ENCODE measurements around the gene C1S. TPM values are rescaled to one million over a fixed set of nuclear protein-coding genes. Genes with fewer than 3 reads are reported as not detected.

Gene C1S
- total RNA-seq, 4 donors from 2014 or later = 58.1 to 90.8 (median 85.9) TPM

DNA sequence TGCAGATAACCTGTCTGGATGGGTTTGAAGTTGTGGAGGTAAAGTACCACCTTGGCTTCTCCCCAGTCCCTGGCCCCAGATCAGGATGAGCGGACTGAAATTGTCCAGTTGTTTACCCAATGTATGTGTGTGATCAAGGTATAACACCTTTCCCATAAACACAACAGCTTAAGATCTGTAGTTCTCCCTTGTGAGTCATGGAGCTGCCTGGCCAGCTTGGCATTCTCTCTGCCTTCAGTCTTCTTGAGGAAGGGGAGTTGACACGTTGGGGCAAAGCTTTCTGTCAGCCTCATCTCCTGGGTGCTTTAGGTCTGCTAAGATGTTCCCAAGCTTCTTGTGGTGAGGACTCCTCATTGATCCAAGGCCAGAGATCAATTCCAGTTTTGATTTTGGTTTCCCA lies 6.1 kb downstream of the C1S start:
- DNase-seq (no peak), ATAC-seq (no peak)
- in situ Hi-C loops (cut with MboI; ENCODE audit: low sequenced_read_pairs in 4 of 4) (no loop called here), intact Hi-C loops (cut with DNase I; ENCODE audit: low total_unique reads) (no loop called here)
- Histone ChIP-seq H3K27me3 (no peaks in the 10 kb centered on the region), H3K4me3 (no peak overlapping the region), H3K27ac (no peak overlapping the region), H3K4me1 (peaks cover 20 to 37% of the 10 kb centered on the region in 2 donors), H3K9me3 (no peaks in the 10 kb centered on the region), H3K36me3 (peaks cover 0 to 11% of the 10 kb centered on the region in 2 donors)
- no peak for TF ChIP-seq POLR2A (IDR thresholded peaks at IDR 0.05)
- TF ChIP-seq, protein P1, sequence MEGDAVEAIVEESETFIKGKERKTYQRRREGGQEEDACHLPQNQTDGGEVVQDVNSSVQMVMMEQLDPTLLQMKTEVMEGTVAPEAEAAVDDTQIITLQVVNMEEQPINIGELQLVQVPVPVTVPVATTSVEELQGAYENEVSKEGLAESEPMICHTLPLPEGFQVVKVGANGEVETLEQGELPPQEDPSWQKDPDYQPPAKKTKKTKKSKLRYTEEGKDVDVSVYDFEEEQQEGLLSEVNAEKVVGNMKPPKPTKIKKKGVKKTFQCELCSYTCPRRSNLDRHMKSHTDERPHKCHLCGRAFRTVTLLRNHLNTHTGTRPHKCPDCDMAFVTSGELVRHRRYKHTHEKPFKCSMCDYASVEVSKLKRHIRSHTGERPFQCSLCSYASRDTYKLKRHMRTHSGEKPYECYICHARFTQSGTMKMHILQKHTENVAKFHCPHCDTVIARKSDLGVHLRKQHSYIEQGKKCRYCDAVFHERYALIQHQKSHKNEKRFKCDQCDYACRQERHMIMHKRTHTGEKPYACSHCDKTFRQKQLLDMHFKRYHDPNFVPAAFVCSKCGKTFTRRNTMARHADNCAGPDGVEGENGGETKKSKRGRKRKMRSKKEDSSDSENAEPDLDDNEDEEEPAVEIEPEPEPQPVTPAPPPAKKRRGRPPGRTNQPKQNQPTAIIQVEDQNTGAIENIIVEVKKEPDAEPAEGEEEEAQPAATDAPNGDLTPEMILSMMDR (IDR thresholded peaks at IDR 0.05 in 4 of 5, conservative IDR thresholded peaks at IDR 0.05 in 1 of 5) = no peak

DNA sequence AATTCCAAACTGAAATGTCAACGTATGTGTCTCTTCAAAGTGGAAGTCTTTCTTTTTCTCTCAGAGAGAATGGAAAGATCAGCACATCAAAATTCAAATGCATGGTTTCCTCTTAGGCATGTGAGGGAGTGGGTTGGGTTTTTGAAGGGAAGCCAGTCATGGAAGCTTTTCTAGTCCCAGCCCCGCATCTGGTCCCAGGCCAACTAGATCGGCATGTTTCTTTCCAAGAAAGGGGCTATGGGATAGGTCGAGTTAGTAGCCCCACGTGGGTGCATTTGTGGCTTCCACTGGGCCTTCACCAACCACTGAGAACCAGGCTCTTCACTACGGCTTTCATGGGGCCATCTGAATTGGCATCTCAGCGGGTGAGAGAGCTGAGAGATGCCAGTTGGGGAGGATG lies 6.6 kb downstream of the C1S start:
- no peaks in the 10 kb centered on the region for H3K9me3 ChIP-seq
- in situ Hi-C loops (cut with MboI; ENCODE audit: low sequenced_read_pairs in 4 of 4) (no loop called here), intact Hi-C loops (cut with DNase I; ENCODE audit: low total_unique reads) (no loop called here)
- no peaks in the 10 kb centered on the region for H3K27me3 ChIP-seq
- H3K4me1 ChIP-seq = peaks cover 20 to 37% of the 10 kb centered on the region in 2 donors
- no peak for DNase-seq
- TF ChIP-seq POLR2A (IDR thresholded peaks at IDR 0.05) = no peak
- TF ChIP-seq, protein P1 (IDR thresholded peaks at IDR 0.05 in 4 of 5, conservative IDR thresholded peaks at IDR 0.05 in 1 of 5) = no peak
- H3K36me3 ChIP-seq = peaks cover 0 to 11% of the 10 kb centered on the region in 2 donors
- peak overlapping the region; percentile 80 to 85 (median 83) for H3K27ac ChIP-seq
- ATAC-seq = no peak
- H3K4me3 ChIP-seq = no peak overlapping the region

DNA sequence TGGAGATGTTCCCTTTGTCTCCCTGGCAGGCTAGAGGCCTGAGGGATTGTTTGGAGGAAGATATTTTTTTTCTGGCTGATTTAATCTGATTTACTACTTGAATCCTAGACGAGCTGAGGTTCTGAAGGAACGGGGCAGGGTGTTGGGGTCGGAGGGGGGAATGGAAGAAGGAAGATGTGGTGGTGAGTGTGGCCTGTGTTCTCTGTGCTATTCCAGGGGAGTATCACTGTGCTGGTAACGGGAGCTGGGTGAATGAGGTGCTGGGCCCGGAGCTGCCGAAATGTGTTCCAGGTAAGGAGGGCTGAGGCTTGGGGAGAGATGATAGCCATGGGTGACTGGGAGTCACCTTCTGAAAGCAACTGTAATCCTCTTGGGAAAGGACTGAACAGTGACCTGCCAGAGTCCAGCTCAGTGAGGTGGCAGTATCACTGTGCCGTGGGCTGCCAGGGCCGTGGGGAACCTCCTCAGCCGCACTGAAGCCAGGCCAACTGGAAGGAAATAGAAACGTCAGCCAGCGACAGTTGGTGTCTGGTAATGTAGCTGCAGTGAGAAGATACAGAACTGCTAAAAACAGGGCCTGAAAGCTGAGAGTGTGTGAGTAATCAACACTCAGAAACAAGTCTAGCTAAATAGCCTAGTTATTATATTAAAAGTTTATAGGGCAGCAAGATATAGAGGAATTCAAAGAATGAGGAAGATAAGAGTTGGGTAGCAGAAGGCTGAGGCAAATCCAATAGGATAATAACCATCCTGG lies 7.9 kb downstream of the C1S start:
- Histone ChIP-seq H3K9me3 (no peaks in the 10 kb centered on the region), H3K27me3 (no peaks in the 10 kb centered on the region), H3K27ac (peak overlapping the region; percentile 80 to 85 (median 83)), H3K36me3 (peaks cover 0 to 11% of the 10 kb centered on the region in 2 donors), H3K4me1 (peaks cover 20 to 31% of the 10 kb centered on the region in 2 donors), H3K4me3 (no peak overlapping the region)
- TF ChIP-seq, protein P1 (IDR thresholded peaks at IDR 0.05 in 4 of 5, conservative IDR thresholded peaks at IDR 0.05 in 1 of 5) = no peak
- TF ChIP-seq POLR2A (IDR thresholded peaks at IDR 0.05) = no peak
- DNase-seq (peak; percentile 85 to 90), ATAC-seq (peak; percentile 97 to 98)
- in situ Hi-C loops (cut with MboI; ENCODE audit: low sequenced_read_pairs in 4 of 4) (no loop called here), intact Hi-C loops (cut with DNase I; ENCODE audit: low total_unique reads) (loop anchor here (2.0 kb wide), 1 partner anchor 40 kb away; the partner anchor contains the start of gene C1RL)

DNA sequence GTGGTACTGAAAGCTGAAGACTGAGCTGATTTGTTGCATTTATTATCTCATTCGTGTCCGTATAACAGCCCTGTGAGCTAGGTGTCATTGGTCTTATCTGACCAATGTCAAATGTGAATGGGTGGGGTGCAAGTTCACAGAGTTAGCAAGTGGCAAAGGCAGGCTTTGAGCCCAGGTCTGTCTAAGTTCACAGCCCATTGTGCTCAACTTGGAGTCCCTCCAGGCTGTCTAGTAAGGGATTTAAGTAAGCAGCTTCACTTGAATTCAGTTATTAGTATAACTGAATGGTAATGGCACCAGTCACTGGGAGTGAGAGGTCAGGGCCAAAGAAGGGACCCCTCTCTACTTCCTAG lies 8.5 kb downstream of the C1S start:
- intact Hi-C loops (cut with DNase I; ENCODE audit: low total_unique reads) (loop anchor here (2.0 kb wide), 1 partner anchor 40 kb away; the partner anchor contains the start of gene C1RL), in situ Hi-C loops (cut with MboI; ENCODE audit: low sequenced_read_pairs in 4 of 4) (no loop called here)
- no peak overlapping the region for H3K4me3 ChIP-seq
- H3K9me3 ChIP-seq = no peaks in the 10 kb centered on the region
- ATAC-seq (peak; percentile 6 to 9), DNase-seq (no peak)
- TF ChIP-seq POLR2A (IDR thresholded peaks at IDR 0.05) = no peak
- TF ChIP-seq, protein P1 (IDR thresholded peaks at IDR 0.05 in 4 of 5, conservative IDR thresholded peaks at IDR 0.05 in 1 of 5) = no peak
- peaks cover 0 to 11% of the 10 kb centered on the region in 2 donors for H3K36me3 ChIP-seq
- peak overlapping the region; percentile 80 to 85 (median 83) for H3K27ac ChIP-seq
- H3K27me3 ChIP-seq = no peaks in the 10 kb centered on the region
- peaks cover 20 to 31% of the 10 kb centered on the region in 2 donors for H3K4me1 ChIP-seq

Measured in gastrocnemius medialis (tissue), 4 donors.